GM18873 (cell line): ENCODE results near the gene LCK.
"Not testable (repeated sequence)": the region's sequence is repeated elsewhere in the genome, so short reads cannot be mapped to it uniquely, and the experiment has no call there.

Experiments
- ATAC-seq: cut with Tn5 transposase; IDR thresholded peaks from one replicate; pipeline ENCODE4 v1.9.1; 2021; ENCODE audit warnings: mild to moderate bottlenecking, moderate library complexity, moderate number of reproducible peaks; ENCODE audit not compliant: unreplicated experiment, low FRiP score

LCK gene

GRCh38 chr1:32272557-32273390 is 21.7 kb downstream of the LCK start:
- ATAC-seq = no peak

- no peak for ATAC-seq
Observed at GRCh38 chr1:32273391-32274208, 22.5 kb downstream of the LCK start.

- no peak for ATAC-seq
Observed at GRCh38 chr1:32274646-32275340, 23.7 kb downstream of the LCK start.

- ATAC-seq = no peak
Observed at GRCh38 chr1:32275424-32275823, 24.4 kb downstream of the LCK start.

- ATAC-seq = no peak
Observed at GRCh38 chr1:32276032-32276782, 25.1 kb downstream of the LCK start.

GRCh38 chr1:32284777-32285176 is 33.7 kb downstream of the LCK start:
- not testable (repeated sequence) for ATAC-seq

- ATAC-seq = no peak
Observed at GRCh38 chr1:32285658-32286057, 34.6 kb downstream of the LCK start.

GRCh38 chr1:32286763-32287162 is 35.7 kb downstream of the LCK start:
- ATAC-seq = no peak

GRCh38 chr1:32289256-32289655 is 38.2 kb downstream of the LCK start:
- no peak for ATAC-seq

- ATAC-seq = no peak
Observed at GRCh38 chr1:32291145-32291707, 40.2 kb downstream of the LCK start.

GRCh38 chr1:32291708-32292538 is 40.9 kb downstream of the LCK start, which contains the start of gene HDAC1:
Gene HDAC1 (plus strand): TSS chr1:32292083. CDS start chr1:32292170, 87 bp downstream.
- ATAC-seq = peak; percentile 74

- ATAC-seq = not testable (repeated sequence)
Observed at GRCh38 chr1:32298211-32298610, 47.1 kb downstream of the LCK start.

GRCh38 chr1:32299327-32299726 is 48.3 kb downstream of the LCK start:
- ATAC-seq = no peak

- ATAC-seq = no peak
Observed at GRCh38 chr1:32303358-32303757, 52.3 kb downstream of the LCK start.

GRCh38 chr1:32303997-32304622 is 53.0 kb downstream of the LCK start:
- no peak for ATAC-seq

- ATAC-seq = no peak
Observed at GRCh38 chr1:32305310-32305709, 54.2 kb downstream of the LCK start.

GRCh38 chr1:32307324-32307723 is 56.3 kb downstream of the LCK start:
- ATAC-seq = no peak

GRCh38 chr1:32309960-32310359 is 58.9 kb downstream of the LCK start:
- ATAC-seq = no peak
